ENCODE measurements around the gene ENDOG.

DNA sequence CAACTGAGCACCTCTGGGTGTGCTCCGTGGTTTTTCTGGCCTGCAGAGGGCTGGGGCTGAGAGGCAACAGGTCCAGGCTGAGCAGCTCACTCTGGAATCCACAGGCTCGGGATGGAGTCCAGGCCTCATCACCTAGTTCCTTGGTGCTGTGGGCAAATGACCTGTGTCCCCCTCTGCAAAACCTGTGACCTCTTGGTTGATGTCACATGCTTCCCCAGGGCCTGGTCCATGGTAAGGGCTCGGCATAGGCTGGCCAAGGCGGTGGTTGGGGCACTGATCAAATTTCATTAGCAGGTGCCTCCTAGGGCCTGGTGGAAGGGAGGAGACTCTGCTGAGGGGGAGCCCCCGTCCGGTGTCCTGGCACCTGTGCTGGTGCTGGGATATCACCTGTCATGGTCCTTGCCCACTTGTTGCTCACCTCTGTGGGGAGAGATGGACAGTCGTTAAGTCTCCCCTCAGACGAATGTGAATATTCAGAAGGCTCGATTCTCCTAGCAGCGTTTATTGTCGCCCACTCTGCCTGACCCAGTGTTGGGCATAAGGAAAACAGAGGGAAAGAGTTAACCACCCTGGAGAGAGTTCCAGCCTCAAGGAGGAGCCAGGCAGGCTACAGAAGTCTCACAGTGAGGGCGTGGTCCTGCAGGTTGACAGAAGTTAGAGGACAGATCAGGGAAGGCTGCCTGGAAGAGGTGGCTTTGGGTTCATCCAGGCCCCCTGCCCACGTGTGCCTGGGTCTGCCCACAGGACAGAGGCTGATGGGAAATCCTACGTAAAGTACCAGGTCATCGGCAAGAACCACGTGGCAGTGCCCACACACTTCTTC is 3.5 kb downstream of the ENDOG start:
- TF ChIP-seq, protein P1, sequence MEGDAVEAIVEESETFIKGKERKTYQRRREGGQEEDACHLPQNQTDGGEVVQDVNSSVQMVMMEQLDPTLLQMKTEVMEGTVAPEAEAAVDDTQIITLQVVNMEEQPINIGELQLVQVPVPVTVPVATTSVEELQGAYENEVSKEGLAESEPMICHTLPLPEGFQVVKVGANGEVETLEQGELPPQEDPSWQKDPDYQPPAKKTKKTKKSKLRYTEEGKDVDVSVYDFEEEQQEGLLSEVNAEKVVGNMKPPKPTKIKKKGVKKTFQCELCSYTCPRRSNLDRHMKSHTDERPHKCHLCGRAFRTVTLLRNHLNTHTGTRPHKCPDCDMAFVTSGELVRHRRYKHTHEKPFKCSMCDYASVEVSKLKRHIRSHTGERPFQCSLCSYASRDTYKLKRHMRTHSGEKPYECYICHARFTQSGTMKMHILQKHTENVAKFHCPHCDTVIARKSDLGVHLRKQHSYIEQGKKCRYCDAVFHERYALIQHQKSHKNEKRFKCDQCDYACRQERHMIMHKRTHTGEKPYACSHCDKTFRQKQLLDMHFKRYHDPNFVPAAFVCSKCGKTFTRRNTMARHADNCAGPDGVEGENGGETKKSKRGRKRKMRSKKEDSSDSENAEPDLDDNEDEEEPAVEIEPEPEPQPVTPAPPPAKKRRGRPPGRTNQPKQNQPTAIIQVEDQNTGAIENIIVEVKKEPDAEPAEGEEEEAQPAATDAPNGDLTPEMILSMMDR (conservative IDR thresholded peaks at IDR 0.05): no peak
- TF ChIP-seq ZFX (IDR thresholded peaks at IDR 0.05): no peak

Measured in C4-2B (cell line).